ENCODE results near the gene MAP3K5. TPM values are rescaled to one million over a fixed set of nuclear protein-coding genes. Genes with fewer than 3 reads are reported as not detected.
"Not testable (repeated sequence)": the region's sequence is repeated elsewhere in the genome, so short reads cannot be mapped to it uniquely, and the experiment has no call there.

Gene MAP3K5
- polyA plus RNA-seq, 2 donors = 5.2 to 5.6 TPM

GRCh38 chr6:136590846-136591245 is 201.4 kb downstream of the MAP3K5 start:
- not testable (repeated sequence) for H3K27ac ChIP-seq (ENCODE audit: low read depth in 2 of 2, low read length in 1 of 2); H3K4me1 ChIP-seq (ENCODE audit: control insufficient read depth in 2 of 2, insufficient read depth in 2 of 2, low read length in 1 of 2); H3K36me3 ChIP-seq (ENCODE audit: control insufficient read depth in 2 of 2, insufficient read depth in 2 of 2, low read length in 1 of 2); H3K4me3 ChIP-seq (ENCODE audit: low read depth in 1 of 2, low read length in 2 of 2); H3K9me3 ChIP-seq (ENCODE audit: control insufficient read depth in 2 of 2, insufficient read depth in 1 of 2, low read depth in 1 of 2, low read length in 1 of 2); H3K27me3 ChIP-seq (ENCODE audit: control insufficient read depth in 1 of 2, insufficient read depth in 2 of 2, low read length in 2 of 2)
- 94 to 98% methylated on average over 2 of the region's 2 CpGs for WGBS, 2 donors

DNA sequence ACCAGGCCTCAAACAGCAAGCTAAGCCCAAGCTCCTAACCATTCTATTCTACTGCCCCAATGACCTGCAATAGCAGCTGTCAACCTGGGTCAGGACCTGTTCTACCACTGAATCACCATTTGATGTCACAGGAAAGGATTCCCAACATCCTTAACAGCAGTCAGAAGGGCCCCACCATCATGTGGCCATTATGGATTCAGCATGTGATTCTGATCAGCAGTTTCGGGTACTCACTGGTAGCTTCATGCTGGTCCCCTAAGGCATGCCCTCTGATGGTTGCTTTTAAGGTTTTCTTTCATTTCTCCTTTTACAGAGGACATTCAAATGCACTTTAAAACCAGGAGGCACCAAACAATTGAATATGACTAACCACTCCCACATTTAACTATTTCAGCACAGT is 204.8 kb downstream of the MAP3K5 start:
- Histone ChIP-seq H3K4me3 (ENCODE audit: low read depth in 1 of 2, low read length in 2 of 2) (no peak overlapping the region), H3K27me3 (ENCODE audit: control insufficient read depth in 1 of 2, insufficient read depth in 2 of 2, low read length in 2 of 2) (no peaks in the 10 kb centered on the region), H3K36me3 (ENCODE audit: control insufficient read depth in 2 of 2, insufficient read depth in 2 of 2, low read length in 1 of 2) (peaks cover 4 to 6% of the 10 kb centered on the region in 2 donors), H3K9me3 (ENCODE audit: control insufficient read depth in 2 of 2, insufficient read depth in 1 of 2, low read depth in 1 of 2, low read length in 1 of 2) (peaks cover 0 to 2% of the 10 kb centered on the region in 2 donors), H3K27ac (ENCODE audit: low read depth in 2 of 2, low read length in 1 of 2) (no peak overlapping the region), H3K4me1 (ENCODE audit: control insufficient read depth in 2 of 2, insufficient read depth in 2 of 2, low read length in 1 of 2) (no peaks in the 10 kb centered on the region)
- WGBS, 2 donors = 93 to 96% methylated on average over 1 of the region's 1 CpG

DNA sequence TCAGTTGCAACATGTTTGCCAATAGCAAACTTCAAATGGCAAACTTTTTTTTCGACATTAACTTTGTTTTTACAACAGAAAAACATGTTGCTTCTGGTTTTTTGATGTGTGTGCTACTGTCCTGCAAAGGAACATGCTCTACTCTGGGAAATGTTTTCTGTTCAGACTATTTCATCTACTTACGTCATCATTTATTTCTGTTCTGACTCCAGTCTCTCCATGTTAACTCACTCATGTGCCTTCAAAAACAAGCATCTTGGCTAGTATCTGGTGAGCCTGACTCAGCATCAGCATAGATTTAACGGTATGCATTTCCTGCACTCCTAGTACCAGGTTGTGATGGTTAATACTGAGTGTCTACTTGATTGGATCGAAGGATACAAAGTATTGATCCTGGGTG is 206.0 kb downstream of the MAP3K5 start:
- 48 to 57% methylated on average over 4 of the region's 4 CpGs for WGBS, 2 donors
- peaks cover 0 to 6% of the 10 kb centered on the region in 2 donors for H3K36me3 ChIP-seq (ENCODE audit: control insufficient read depth in 2 of 2, insufficient read depth in 2 of 2, low read length in 1 of 2)
- no peaks in the 10 kb centered on the region for H3K27me3 ChIP-seq (ENCODE audit: control insufficient read depth in 1 of 2, insufficient read depth in 2 of 2, low read length in 2 of 2)
- H3K9me3 ChIP-seq (ENCODE audit: control insufficient read depth in 2 of 2, insufficient read depth in 1 of 2, low read depth in 1 of 2, low read length in 1 of 2) = peaks cover 0 to 2% of the 10 kb centered on the region in 2 donors
- H3K4me3 ChIP-seq (ENCODE audit: low read depth in 1 of 2, low read length in 2 of 2) = no peak overlapping the region
- H3K4me1 ChIP-seq (ENCODE audit: control insufficient read depth in 2 of 2, insufficient read depth in 2 of 2, low read length in 1 of 2) = no peaks in the 10 kb centered on the region
- peak overlapping the region in 1 of 2 donors; percentile 8 for H3K27ac ChIP-seq (ENCODE audit: low read depth in 2 of 2, low read length in 1 of 2)

- 94 to 96% methylated on average over 2 of the region's 2 CpGs for WGBS, 2 donors
- not testable (repeated sequence) for H3K36me3 ChIP-seq (ENCODE audit: control insufficient read depth in 2 of 2, insufficient read depth in 2 of 2, low read length in 1 of 2); H3K9me3 ChIP-seq (ENCODE audit: control insufficient read depth in 2 of 2, insufficient read depth in 1 of 2, low read depth in 1 of 2, low read length in 1 of 2); H3K27ac ChIP-seq (ENCODE audit: low read depth in 2 of 2, low read length in 1 of 2); H3K27me3 ChIP-seq (ENCODE audit: control insufficient read depth in 1 of 2, insufficient read depth in 2 of 2, low read length in 2 of 2); H3K4me1 ChIP-seq (ENCODE audit: control insufficient read depth in 2 of 2, insufficient read depth in 2 of 2, low read length in 1 of 2); H3K4me3 ChIP-seq (ENCODE audit: low read depth in 1 of 2, low read length in 2 of 2)
These were observed 206.8 kb downstream of the MAP3K5 start for GRCh38 chr6:136585523-136585922.

- WGBS, 2 donors = 86 to 87% methylated on average over 5 of the region's 5 CpGs
- not testable (repeated sequence) for H3K27ac ChIP-seq (ENCODE audit: low read depth in 2 of 2, low read length in 1 of 2)
These were observed 208.0 kb downstream of the MAP3K5 start for GRCh38 chr6:136584290-136584689.

GRCh38 chr6:136582711-136583471 is 209.4 kb downstream of the MAP3K5 start:
- Histone ChIP-seq H3K9me3 (ENCODE audit: control insufficient read depth in 2 of 2, insufficient read depth in 1 of 2, low read depth in 1 of 2, low read length in 1 of 2) (no peaks in the 10 kb centered on the region), H3K27me3 (ENCODE audit: control insufficient read depth in 1 of 2, insufficient read depth in 2 of 2, low read length in 2 of 2) (no peaks in the 10 kb centered on the region), H3K4me3 (ENCODE audit: low read depth in 1 of 2, low read length in 2 of 2) (no peak overlapping the region), H3K4me1 (ENCODE audit: control insufficient read depth in 2 of 2, insufficient read depth in 2 of 2, low read length in 1 of 2) (no peaks in the 10 kb centered on the region), H3K27ac (ENCODE audit: low read depth in 2 of 2, low read length in 1 of 2) (no peak overlapping the region), H3K36me3 (ENCODE audit: control insufficient read depth in 2 of 2, insufficient read depth in 2 of 2, low read length in 1 of 2) (peaks cover 0 to 5% of the 10 kb centered on the region in 2 donors)
- WGBS, 2 donors = 27 to 34% methylated on average over 3 of the region's 3 CpGs

More at GRCh38 chr6:136584290-136584689, 208.0 kb downstream of the MAP3K5 start:
- H3K9me3 ChIP-seq (ENCODE audit: control insufficient read depth in 2 of 2, insufficient read depth in 1 of 2, low read depth in 1 of 2, low read length in 1 of 2); H3K4me3 ChIP-seq (ENCODE audit: low read depth in 1 of 2, low read length in 2 of 2); H3K36me3 ChIP-seq (ENCODE audit: control insufficient read depth in 2 of 2, insufficient read depth in 2 of 2, low read length in 1 of 2); H3K27me3 ChIP-seq (ENCODE audit: control insufficient read depth in 1 of 2, insufficient read depth in 2 of 2, low read length in 2 of 2); H3K4me1 ChIP-seq (ENCODE audit: control insufficient read depth in 2 of 2, insufficient read depth in 2 of 2, low read length in 1 of 2): not testable (repeated sequence)

GRCh38 chr6:136579800-136580199 is 212.5 kb downstream of the MAP3K5 start:
- H3K27ac ChIP-seq (ENCODE audit: low read depth in 2 of 2, low read length in 1 of 2) = no peak overlapping the region
- no peaks in the 10 kb centered on the region for H3K9me3 ChIP-seq (ENCODE audit: control insufficient read depth in 2 of 2, insufficient read depth in 1 of 2, low read depth in 1 of 2, low read length in 1 of 2)
- peaks cover 4 to 5% of the 10 kb centered on the region in 2 donors for H3K36me3 ChIP-seq (ENCODE audit: control insufficient read depth in 2 of 2, insufficient read depth in 2 of 2, low read length in 1 of 2)
- no peak overlapping the region for H3K4me3 ChIP-seq (ENCODE audit: low read depth in 1 of 2, low read length in 2 of 2)
- H3K27me3 ChIP-seq (ENCODE audit: control insufficient read depth in 1 of 2, insufficient read depth in 2 of 2, low read length in 2 of 2) = no peaks in the 10 kb centered on the region
- no peaks in the 10 kb centered on the region for H3K4me1 ChIP-seq (ENCODE audit: control insufficient read depth in 2 of 2, insufficient read depth in 2 of 2, low read length in 1 of 2)
- 81 to 83% methylated on average over 2 of the region's 2 CpGs for WGBS, 2 donors

DNA sequence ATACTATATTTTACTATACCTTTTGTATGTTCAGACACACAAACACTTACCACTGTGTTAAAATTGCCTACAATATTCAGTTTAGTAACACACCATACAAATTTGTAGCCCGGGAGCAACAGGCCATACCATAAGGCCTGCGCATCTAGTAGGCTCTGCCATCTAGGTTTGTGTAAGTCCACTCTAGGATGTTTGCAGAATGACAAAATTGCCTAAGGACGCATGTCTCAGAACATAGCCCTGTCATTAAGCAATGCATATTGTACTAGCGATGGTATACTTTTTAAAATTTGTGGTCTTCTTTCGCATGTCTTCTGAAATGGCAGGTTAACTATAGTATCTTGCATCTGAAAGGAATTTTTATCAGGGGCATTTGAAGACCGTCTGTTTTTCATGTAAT is 215.5 kb downstream of the MAP3K5 start:
- no peaks in the 10 kb centered on the region for H3K4me1 ChIP-seq (ENCODE audit: control insufficient read depth in 2 of 2, insufficient read depth in 2 of 2, low read length in 1 of 2)
- H3K27me3 ChIP-seq (ENCODE audit: control insufficient read depth in 1 of 2, insufficient read depth in 2 of 2, low read length in 2 of 2) = no peaks in the 10 kb centered on the region
- H3K36me3 ChIP-seq (ENCODE audit: control insufficient read depth in 2 of 2, insufficient read depth in 2 of 2, low read length in 1 of 2) = peaks cover 5% of the 10 kb centered on the region in 2 donors
- WGBS, 2 donors = 87 to 94% methylated on average over 6 of the region's 6 CpGs
- no peaks in the 10 kb centered on the region for H3K9me3 ChIP-seq (ENCODE audit: control insufficient read depth in 2 of 2, insufficient read depth in 1 of 2, low read depth in 1 of 2, low read length in 1 of 2)
- no peak overlapping the region for H3K27ac ChIP-seq (ENCODE audit: low read depth in 2 of 2, low read length in 1 of 2)
- H3K4me3 ChIP-seq (ENCODE audit: low read depth in 1 of 2, low read length in 2 of 2) = no peak overlapping the region

DNA sequence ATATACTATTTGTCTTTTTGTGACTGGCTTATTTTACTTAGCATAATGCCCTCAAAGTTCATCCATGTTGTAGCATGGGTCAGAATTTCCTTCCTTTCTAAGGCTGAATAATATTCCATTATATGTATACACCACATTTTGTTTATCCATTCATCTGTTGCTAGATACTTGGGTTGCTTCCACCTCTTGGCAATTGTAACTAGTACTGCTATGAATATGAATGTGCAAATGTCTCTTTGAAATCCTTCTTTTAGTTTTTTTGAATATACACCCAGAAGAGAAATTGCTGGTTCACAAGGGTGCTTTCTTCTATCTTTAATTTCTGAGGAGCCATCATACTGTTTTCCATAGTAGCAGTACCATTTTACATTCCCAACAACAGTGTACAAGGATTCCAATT is 220.8 kb downstream of the MAP3K5 start:
- Histone ChIP-seq H3K27me3 (ENCODE audit: control insufficient read depth in 1 of 2, insufficient read depth in 2 of 2, low read length in 2 of 2) (no peaks in the 10 kb centered on the region), H3K27ac (ENCODE audit: low read depth in 2 of 2, low read length in 1 of 2) (no peak overlapping the region), H3K4me1 (ENCODE audit: control insufficient read depth in 2 of 2, insufficient read depth in 2 of 2, low read length in 1 of 2) (no peaks in the 10 kb centered on the region), H3K9me3 (ENCODE audit: control insufficient read depth in 2 of 2, insufficient read depth in 1 of 2, low read depth in 1 of 2, low read length in 1 of 2) (peaks cover 0 to 5% of the 10 kb centered on the region in 2 donors), H3K36me3 (ENCODE audit: control insufficient read depth in 2 of 2, insufficient read depth in 2 of 2, low read length in 1 of 2) (peaks cover 2 to 5% of the 10 kb centered on the region in 2 donors), H3K4me3 (ENCODE audit: low read depth in 1 of 2, low read length in 2 of 2) (no peak overlapping the region)

DNA sequence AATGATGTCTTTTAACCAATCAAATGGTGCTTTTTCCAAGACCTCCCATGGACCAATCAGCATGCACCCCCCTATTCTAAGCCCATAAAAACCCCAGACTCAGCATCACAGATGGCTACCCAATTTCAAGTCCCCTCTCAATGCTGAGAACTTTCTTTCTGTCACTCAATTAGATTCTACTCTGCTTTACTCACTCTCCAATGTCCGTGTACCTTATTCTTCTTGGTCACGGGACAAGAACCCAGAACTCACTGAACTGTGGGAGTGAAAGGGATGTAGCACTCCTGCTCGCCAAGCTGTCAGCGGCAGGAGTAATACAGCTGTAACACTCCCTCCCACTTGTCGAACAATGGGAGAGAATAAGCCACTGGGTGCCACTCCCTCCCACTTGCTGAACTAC is 221.2 kb downstream of the MAP3K5 start:
- Histone ChIP-seq H3K27me3 (ENCODE audit: control insufficient read depth in 1 of 2, insufficient read depth in 2 of 2, low read length in 2 of 2) (no peaks in the 10 kb centered on the region), H3K27ac (ENCODE audit: low read depth in 2 of 2, low read length in 1 of 2) (no peak overlapping the region), H3K9me3 (ENCODE audit: control insufficient read depth in 2 of 2, insufficient read depth in 1 of 2, low read depth in 1 of 2, low read length in 1 of 2) (peaks cover 0 to 5% of the 10 kb centered on the region in 2 donors), H3K4me3 (ENCODE audit: low read depth in 1 of 2, low read length in 2 of 2) (no peak overlapping the region), H3K4me1 (ENCODE audit: control insufficient read depth in 2 of 2, insufficient read depth in 2 of 2, low read length in 1 of 2) (no peaks in the 10 kb centered on the region), H3K36me3 (ENCODE audit: control insufficient read depth in 2 of 2, insufficient read depth in 2 of 2, low read length in 1 of 2) (peaks cover 2 to 5% of the 10 kb centered on the region in 2 donors)
- 94 to 97% methylated on average over 5 of the region's 5 CpGs for WGBS, 2 donors

All from esophagus (tissue), 2 donors.